Measurements from ENCODE around the gene CNTNAP2.

Gene CNTNAP2

DNA sequence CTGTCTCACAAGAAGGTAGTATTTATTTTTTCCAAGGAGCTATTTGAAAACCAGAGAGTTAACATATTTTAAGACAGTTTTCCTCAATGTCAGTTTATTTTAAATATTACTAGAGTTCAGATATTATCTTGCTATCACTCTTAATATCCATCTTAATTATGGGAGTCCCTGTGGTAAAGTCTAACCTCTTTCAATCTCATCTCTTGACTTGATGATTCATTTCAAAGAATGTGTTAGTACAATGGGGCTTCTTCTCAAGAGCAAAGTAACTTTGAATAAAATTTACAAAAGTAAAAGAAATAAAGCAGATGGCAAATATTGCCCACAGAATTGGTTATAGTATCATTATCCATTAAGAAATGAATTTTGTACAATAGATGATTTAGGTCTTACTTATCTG is 1742.9 kb downstream of the CNTNAP2 start:
- no peak for DNase-seq (ENCODE audit: low read depth)

DNA sequence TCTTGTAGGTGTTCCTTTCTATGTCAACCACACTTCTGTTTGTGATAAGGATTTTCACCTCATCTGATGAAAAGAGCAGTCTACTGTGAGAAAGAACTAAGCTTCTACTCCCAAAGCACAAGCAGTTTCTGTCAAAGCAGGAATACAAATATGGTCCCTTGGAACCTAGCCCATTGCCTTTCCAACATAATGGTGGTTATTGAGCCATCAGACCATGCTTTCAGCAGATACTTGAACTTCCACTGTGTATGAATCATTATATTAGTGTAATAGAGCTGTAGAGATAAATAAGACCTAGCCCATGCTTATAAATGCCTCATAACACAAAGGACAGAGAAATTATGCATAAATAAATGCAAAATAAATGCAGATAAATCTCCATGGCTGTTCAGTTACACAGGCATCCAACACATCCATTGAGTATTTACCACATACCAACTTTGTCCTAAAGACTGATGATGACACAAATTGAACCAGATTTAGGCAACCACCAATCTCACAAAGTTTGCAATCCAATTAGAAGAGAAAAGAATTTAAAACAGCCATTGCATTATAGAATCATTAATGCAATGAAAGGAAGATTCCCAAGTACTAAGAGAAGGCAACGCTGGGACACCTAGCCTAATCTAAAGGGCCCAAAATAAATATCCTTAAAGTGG is 1744.6 kb downstream of the CNTNAP2 start:
- peak; percentile 74 for DNase-seq (ENCODE audit: low read depth)

DNA sequence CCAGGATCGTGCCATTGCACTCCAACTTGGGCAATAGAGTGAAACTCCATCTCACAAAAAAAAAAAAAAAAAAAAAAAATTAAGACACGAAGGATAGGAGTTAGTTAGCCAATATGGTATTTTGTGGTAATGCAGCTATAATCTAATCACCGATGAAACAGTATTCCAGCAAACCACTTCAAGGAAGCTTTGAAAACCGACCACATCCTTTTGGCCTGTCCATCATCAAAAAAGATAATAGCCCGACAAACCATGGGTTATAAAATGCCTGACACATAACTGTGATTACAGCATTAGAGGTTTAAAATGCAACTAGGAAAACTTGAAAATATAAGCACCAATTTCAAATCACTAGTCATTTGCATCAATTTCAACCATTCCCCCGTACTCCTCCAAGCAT is 1745.3 kb downstream of the CNTNAP2 start:
- no peak for DNase-seq (ENCODE audit: low read depth)

DNA sequence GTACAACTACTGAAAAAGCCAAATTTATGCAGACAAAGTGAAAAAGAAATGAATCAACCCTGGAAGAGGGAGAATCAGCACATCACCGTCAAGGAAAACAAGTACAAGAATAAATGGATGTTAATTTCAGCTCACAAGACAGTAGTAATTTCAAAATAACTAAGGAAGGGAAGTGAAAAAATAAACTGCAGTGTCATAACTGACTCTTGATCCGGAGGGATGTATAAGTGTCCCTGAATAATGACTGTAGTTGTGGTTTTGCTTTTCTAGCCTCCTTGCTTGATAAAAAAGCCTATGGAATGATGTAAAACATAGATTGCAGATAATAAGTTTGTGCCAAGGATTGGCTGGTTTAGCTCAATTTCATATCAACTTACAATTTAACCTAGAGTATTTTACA is 1752.9 kb downstream of the CNTNAP2 start:
- no peak for DNase-seq (ENCODE audit: low read depth)

DNA sequence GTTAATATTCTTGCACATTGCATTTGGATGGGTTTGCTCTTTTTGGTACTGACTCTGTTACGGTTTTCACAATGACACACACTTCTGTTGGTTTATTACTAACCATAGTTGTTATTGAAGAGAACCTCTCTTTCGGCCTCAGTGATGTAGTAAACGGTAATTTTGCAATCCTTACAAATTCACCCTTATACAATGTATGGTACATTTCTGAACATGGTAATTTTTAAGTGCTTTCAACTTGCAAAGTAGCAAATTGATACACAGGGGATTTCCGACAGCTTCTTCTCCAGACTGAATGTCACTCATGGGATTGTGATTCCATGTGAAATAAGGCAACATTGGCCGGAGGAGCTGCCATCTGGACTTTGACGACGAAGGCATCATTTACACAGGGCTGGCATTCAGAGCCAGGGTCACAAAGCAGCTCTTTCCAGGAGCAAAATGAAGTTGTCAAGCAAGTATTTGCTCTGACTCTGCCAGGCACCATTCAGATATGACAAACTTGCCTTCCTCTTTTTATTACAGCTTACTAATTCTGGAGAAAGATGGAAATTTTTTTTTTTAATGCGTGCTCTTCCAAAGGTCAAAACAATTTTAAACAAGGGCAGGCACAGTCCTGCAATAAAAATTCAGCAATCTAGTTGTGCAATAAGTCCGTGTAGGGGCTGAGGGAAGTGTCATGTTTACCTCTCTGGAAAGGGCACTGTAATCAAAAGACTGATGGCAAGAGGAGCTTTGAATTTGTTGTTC is 1762.5 kb downstream of the CNTNAP2 start:
- no peak for DNase-seq (ENCODE audit: low read depth)

DNA sequence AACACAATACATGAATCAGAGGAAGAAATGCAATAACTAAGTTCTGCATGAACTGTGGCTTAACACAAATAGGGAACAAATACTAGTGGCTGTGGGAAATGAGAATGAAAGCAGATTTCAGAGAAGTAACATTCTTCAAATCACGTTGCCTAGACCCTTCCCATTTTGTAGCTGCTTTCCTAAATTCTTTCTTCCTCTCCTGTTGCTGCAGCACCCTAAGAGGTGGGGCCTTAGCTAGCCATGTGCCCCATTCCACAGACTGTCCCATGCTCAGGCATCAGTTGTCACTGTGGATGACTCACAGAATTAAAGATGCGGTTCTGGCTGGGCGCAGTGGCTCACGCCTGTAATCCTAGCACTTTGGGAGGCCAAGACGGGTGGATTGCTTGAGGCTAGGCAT is 1769.3 kb downstream of the CNTNAP2 start:
- no peak for DNase-seq (ENCODE audit: low read depth)

DNA sequence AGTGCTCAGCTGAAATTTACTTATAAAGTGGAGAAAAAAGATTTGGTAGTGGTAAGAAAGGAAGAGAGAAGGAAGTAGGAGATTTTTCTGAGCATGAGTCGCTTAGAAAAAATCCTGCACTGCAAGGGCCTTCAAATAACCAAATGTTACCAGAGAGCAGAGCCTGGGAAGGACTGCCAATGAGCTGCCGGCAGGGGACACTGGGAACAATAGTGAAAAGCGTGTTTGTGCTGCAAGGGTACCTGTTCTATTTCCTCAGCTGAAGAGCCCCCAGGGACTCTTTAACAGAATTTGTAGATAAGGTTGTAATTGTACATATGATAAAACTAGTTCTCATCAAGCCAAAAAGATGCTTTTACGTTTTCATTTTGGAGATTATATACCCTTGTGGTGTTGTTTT is 1777.7 kb downstream of the CNTNAP2 start:
- no peak for DNase-seq (ENCODE audit: low read depth)

DNA sequence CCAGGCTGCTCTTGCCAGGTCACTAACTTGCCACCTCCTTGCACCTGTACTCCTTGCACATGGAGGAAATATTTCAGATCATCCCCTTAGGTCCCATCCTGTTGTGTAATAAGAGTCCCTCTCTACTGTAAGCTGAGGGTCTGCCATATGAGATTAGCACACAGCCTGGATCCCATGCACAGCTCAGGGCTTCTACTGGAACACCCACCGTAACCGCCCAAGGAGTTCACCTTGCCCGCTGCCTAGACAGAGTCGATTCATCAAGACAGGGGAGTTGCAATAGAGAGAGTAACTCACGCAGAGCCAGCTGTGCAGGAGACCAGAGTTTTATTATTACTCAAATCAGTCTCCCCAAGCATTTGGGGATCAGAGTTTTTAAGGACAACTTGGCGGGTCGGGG is 1779.5 kb downstream of the CNTNAP2 start:
- no peak for DNase-seq (ENCODE audit: low read depth)

DNA sequence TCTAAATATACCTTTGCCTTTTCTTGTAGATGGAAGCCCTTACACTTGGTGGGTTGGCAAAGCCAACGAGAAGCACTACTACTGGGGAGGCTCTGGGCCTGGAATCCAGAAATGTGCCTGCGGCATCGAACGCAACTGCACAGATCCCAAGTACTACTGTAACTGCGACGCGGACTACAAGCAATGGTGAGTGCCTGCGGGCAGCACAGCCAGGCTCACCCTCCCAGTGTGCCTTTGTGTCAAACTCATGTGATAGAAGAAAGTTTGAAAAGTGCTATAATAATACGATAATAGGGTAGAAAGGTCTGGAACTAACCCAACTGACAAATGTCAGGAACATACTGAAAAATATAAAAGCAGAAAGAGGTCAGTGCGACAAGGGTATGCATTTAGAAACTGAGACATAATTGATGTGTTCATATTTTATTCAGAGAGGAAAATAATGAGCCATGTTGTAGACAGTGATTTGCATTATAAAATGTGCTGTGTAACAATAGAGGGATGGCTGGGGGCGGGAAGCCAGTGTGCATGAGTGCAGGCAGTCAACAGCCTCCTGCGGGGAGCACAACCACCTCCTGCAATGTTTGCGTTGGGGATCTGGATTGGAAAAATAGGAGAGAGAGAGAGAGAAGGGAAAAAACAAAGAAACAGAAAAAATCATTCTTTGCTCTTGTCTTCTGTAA is 1787.1 kb downstream of the CNTNAP2 start:
- DNase-seq (ENCODE audit: low read depth), result no peak

DNA sequence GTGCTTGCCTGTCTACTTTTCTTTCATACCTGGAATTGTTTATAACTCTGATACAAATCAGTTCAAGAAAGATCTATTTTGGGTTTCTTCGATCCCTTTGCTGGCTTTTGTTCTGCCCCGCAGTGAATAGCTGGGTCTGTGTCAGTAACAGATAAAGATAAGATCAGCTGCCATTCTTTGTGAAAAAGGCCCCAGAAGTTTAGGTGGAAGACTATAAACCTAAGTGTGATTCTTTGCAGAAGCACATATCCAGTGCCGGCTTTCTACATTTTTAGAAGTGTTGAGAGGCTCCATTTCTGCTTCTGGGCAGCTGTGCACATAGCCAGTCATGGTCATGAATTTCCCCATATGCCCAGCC is 1787.6 kb downstream of the CNTNAP2 start:
- no peak for DNase-seq (ENCODE audit: low read depth)

DNA sequence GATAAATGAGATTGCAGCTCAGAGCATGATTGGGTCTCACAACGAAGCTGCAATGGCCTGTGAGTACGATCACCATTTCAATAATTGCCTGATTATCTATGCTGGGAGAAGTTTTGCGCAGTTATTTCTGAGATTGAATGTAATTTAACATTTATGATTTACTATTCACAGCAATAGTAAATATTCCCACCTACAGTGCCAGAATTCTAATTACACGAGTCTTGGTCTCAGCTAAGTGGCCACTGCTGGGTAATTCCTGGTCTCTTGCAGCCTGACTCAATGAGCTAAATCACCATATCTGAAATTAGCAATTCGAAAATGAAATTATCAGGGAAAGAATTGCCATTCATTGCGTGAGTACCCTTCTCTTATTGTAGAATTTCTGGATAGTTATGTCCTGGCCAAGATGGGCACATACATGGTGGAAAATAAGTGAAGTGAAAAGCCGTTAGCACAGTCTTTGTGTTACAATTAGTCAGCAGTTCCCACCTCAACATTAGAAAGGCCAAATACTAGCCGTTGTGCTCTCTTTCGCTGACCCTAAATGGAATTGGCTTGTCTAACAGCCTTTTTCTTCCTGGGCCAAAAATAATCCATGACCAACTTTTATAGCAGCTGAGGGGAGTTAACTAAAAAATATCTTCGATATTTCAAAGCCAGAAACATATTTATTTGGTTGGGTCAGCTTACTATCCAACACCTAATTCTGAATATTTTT is 1793.0 kb downstream of the CNTNAP2 start:
- no peak for DNase-seq (ENCODE audit: low read depth)

DNA sequence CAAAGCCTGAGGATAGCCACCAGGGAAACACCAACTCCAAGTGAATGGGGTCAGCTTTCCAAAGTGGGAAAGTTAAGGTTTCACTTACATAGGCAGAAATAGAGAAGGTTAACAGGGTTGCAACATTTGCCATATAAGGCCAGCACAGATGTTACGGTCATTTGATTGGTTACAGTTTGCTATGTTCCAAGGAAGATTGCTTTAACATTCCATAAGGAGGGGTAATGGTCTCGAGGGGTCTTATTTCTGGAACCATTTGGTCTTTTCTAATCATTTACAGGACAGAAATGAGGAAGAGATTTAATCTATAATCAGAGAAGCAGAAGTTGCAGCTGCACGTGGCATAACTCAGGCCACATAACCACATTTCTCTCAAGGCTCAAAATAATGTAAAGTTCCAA is 1794.6 kb downstream of the CNTNAP2 start:
- DNase-seq (ENCODE audit: low read depth), result no peak

DNA sequence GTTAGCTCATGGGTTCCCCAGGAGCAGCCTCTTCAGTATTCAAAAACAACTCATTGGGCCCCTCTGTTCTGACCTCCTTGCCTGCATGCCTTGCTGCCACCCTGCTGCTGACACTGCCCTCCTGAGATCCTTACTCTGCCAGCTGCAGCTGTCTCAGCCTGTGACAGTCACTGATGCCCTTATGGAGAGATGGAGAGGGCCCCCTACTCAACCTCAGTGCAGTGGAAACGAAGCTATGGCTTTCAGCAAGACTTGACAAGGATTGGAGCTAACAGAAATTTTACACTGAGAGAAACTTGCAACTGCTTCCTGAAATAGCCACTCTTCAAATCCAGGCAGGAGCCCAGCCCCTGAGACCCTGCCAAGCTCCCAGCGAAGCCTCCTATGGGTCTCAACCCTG is 1795.7 kb downstream of the CNTNAP2 start:
- DNase-seq (ENCODE audit: low read depth), result no peak

DNA sequence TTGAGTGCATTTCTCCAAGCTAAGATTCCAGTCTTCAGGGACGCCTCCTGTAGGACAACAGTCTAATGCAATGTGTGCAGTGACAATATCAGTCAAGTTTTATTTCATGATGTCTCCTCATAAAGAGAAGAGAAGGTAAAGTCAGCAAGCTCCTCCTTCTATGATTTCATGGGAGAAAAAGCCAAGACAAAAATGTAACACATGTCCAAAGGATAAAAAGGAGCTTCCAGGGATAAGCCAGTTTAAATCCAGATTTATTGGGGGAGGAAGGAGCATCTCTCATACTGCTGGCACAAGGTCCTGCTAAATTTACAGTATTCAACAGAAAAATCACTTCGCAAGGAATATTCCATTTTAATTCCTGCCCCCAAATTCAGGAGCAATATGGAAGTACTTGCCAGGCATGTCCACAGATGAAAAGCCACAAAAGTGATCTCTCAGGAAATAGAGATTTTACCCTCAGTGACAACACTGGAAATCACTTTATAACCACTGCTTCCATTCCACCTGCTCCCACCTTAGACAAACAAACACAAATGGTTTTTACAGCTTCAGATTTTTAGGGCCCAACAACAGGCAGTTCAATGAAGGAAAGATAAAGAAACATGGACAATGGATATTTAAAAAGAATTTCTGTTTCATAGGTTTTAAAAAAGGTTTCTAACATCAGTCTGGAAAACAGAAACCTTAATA is 1796.5 kb downstream of the CNTNAP2 start:
- DNase-seq (ENCODE audit: low read depth), result no peak

DNA sequence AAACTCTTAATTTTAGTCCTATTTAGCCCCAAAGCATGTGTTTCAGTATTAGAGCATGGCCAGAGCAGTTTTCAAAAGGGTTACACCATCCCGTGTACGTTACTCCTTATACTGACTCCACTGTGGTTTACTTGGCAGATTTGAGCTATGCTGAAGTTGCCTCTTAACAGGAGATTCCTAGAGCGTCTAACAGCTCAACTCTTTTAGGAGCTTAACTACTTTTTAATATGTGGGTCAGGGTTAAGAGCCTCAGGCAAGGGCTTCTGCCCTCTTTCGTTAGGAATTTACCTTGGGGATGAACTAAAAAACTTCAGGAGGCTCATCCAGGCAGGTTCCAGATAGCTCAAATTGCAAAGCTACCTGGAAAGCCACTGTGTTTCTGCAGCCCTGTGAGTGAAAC is 1799.2 kb downstream of the CNTNAP2 start:
- DNase-seq (ENCODE audit: low read depth), result no peak

DNA sequence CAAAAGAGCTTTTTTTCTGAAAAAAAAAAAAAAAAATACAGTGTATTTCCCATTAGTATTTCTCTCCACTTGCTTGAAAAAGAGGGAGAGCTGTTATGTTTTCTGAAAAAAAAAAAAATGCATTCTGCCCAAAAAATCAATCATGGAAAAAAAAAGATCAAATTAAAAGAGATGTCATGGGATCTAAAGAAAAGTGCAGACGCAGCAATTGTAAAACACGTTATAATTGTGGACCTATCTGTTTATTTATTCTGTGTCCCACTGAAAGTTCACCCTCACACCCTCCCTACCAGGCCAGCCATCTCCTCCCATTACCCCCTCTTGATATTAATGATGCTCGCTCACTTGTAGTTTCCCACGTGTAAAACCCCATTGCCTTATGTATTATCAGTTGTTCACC is 1800.0 kb downstream of the CNTNAP2 start:
- DNase-seq (ENCODE audit: low read depth), result no peak

DNA sequence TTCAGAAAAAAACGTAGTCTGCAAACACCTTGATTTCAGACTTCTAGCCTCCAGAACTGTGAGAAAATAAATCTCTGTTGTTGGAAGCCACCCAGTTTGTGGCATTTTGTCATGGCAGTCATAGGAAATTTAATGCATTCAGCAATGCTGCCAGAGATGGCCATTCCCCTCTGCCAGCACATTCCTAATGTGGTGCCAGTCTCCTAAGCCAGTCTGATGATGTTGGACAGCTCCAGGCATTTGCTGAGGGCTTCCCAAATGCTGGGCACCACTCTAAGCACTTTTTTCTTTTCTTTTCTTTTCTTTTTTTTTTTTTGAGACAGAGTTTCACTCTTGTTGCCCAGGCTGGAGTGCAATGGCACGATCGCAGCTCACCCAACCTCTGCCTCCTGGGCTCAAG is 1807.2 kb downstream of the CNTNAP2 start:
- DNase-seq (ENCODE audit: low read depth), result no peak

DNA sequence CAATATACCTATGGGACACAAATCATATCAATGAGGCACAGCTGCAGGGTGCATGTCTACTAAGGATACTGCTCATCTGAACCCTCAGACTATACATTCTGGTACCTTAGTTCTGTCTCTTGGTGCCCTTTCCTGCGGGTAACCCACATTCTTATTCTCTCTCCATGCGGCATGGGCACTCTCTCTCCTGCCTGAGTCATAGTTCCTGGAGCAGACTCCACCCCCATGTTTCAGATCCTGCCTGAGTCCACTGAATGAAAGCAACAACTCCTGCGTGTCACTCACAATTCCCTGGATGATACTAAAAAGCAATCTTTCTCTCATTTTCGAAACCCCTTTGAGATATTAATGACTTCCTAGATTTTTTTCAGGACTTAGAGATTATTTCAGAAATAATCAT is 1820.8 kb downstream of the CNTNAP2 start:
- peak; percentile 6 for DNase-seq (ENCODE audit: low read depth)

DNA sequence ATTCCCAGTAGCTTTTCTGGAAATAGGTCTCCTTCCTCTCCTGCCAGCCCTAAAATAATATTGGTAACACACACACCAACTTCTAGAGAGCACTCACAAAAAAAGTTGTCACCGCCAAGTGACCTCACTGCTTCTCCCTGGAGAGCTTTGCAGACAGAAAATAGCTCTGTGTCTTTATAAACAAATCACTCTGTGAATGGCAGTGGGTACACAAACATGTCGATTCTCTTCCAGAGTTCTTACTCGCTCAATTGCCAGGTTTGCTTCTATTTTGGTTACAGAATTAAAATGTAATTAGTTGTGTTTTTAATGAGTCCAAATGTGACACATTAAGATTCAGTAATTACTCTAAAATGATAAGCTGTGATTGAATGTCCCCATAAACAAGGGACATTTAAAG is 1824.8 kb downstream of the CNTNAP2 start:
- DNase-seq (ENCODE audit: low read depth), result no peak

DNA sequence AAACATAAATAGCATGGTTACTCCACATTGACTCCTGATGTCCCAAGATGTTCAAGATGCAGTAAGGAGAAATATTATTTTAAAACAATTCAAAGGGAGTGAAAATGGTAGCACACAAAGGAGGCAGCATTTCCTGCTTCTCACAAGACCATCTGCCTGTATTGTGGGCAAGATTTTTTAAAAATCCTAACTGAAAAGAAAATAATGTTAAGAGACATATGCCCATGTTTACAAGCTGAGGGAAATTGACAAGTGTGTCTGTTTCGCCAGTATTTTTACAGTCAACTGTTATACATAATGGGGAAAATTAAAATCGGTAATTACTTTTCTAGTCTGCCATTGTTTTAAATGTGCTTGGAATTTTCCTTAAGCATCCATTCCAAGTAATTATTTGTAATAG is 1827.7 kb downstream of the CNTNAP2 start:
- no peak for DNase-seq (ENCODE audit: low read depth)

DNA sequence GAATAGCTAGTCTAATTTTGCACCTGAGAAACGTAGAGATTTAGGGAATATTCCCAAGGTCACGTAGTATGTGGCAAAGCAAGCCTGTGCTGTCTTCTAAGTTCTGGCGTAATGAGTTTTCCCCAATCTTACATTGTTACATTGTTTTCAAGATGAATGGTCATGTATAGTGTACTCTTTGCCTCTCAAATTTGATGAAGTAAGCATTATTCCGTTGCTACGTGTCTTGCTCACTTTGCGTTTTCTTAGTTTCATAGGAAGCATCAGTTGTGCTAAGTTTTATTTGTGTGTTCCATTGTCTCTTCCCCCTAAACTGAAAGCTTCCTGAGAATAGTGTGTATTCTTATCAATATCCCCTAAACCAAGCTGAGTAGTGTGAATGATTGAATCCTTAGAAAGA is 1836.3 kb downstream of the CNTNAP2 start:
- DNase-seq (ENCODE audit: low read depth), result no peak

DNA sequence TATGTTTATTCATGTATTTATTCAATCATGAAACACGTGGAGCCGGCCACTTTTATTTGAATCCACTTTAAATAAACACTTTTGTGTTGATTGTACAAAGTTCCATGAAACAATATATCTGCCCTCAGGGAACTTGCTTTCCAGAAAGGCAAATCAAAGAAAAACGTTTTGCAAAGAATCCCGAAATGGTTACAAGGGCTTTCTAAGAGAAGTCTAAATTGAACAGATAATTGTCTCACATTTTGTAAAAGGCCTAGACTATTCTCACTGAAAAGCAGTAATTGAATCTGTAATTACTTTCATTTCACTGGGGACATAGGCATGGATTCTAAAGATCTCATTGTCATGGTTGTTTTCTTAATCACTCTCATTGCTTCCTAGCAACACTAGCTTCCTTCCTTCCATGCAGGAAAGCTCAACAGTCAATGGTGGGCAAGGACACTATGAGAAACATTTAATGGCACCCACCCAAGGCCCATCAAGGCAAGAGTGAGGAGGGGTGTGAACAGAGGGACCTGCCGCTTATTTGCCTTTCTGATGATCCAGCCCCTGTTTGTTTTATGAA is 1851.5 kb downstream of the CNTNAP2 start:
- DNase-seq (ENCODE audit: low read depth), result no peak

Data from stromal cell of bone marrow (primary cell).